PC-9 (cell line): ENCODE data around the gene NINL.

Source experiments
- CTCF ChIP-seq: fragments of 200-600 bp; sonication (generic); conservative IDR thresholded peaks from 2 replicates; pipeline ENCODE4 v1.6.1; 2017; ENCODE audit warnings: mixed run types, antibody characterized with exemption, mild to moderate bottlenecking, moderate library complexity
- EZH2 ChIP-seq: fragments of 200-600 bp; sonication (generic); IDR thresholded peaks from 2 replicates; pipeline ENCODE4 v1.8.0; 2017; ENCODE audit warnings: antibody characterized with exemption, low read depth

- TF ChIP-seq CTCF = no peak
- no peak for TF ChIP-seq EZH2
These were observed 104.0 kb downstream of the NINL start for GRCh38 chr20:25481235-25481917.
